Lung (tissue), 12 donors: ENCODE measurements around the gene MYCN. TPM values are rescaled to one million over a fixed set of nuclear protein-coding genes. Genes with fewer than 3 reads are reported as not detected.
"Not testable (repeated sequence)": the region's sequence is repeated elsewhere in the genome, so short reads cannot be mapped to it uniquely, and the experiment has no call there.

Experiments used
- ATAC-seq: fragments of 200-7000 bp; cut with Tn5 transposase; one replicate; pipeline ENCODE4 v1.9.1; 2020; ENCODE audit warnings: moderate number of reproducible peaks; ENCODE audit not compliant: insufficient read depth, low FRiP score
- DNase-seq, 3 donors: peaks; one replicate each; pipeline ENCODE4 v3.0.0-alpha.2; 2013 to 2017
- H3K27ac ChIP-seq, 2 donors: one replicate each; pipeline ENCODE4 v1.5.1; 2013; ENCODE audit warnings: mild to moderate bottlenecking in 2 of 2, moderate library complexity in 2 of 2, control low read depth in 1 of 2, inconsistent platforms in 1 of 2, low read depth in 1 of 2, low read length in 1 of 2
- H3K27me3 ChIP-seq, 3 donors: one replicate each; pipeline ENCODE4 v1.5.1; 2013; ENCODE audit warnings: low read length in 2 of 3; ENCODE audit not compliant: control insufficient read depth in 3 of 3, insufficient read depth in 3 of 3
- H3K36me3 ChIP-seq, 4 donors: one replicate each; pipeline ENCODE4 v1.5.1; 2013; ENCODE audit warnings: low read length in 4 of 4, mild to moderate bottlenecking in 1 of 4, moderate library complexity in 1 of 4; ENCODE audit not compliant: control insufficient read depth in 4 of 4, insufficient read depth in 4 of 4
- H3K4me1 ChIP-seq, 5 donors: one replicate each; pipeline ENCODE4 v1.5.1; 2013; ENCODE audit warnings: low read length in 5 of 5, mild to moderate bottlenecking in 2 of 5, moderate library complexity in 1 of 5; ENCODE audit not compliant: control insufficient read depth in 5 of 5, insufficient read depth in 5 of 5
- H3K4me3 ChIP-seq: one replicate; pipeline ENCODE4 v1.5.1; 2013; ENCODE audit warnings: mild to moderate bottlenecking, control low read depth, moderate library complexity
- H3K9ac ChIP-seq, 2 donors: one replicate each; pipeline ENCODE4 v1.5.1; 2013; ENCODE audit warnings: low read length in 2 of 2, control low read depth in 1 of 2; ENCODE audit not compliant: insufficient read depth in 1 of 2
- H3K9me3 ChIP-seq, 4 donors: one replicate each; pipeline ENCODE4 v1.5.1; 2013; ENCODE audit warnings: low read length in 3 of 4, mild to moderate bottlenecking in 1 of 4, moderate library complexity in 1 of 4; ENCODE audit not compliant: control insufficient read depth in 4 of 4, insufficient read depth in 3 of 4
- CTCF ChIP-seq: IDR thresholded peaks from 2 replicates; pipeline ENCODE4 v1.5.1; 2012; ENCODE audit warnings: mild to moderate bottlenecking; ENCODE audit errors: control extremely low read depth, extremely low read depth
- WGBS, 2 donors: extraction: QIAGEN DNeasy Blood & Tissue Kit; methylation state at CpG; one replicate each; pipeline ENCODE4 v1.1.7; 2013; 5-methylcytosine and 5-hydroxymethylcytosine counted together
- polyA plus RNA-seq, 2 donors: library from polyadenylated mRNA; stranded (reverse); fragments of 200-250 nt; gene quantifications; one replicate each; pipeline ENCODE4 v1.2.1, GENCODE V29; 2013
- total RNA-seq, 2 donors: library from RNA; depleted of rRNA in 1 of 2; stranded (reverse); fragments of >200 nt in 1 of 2; gene quantifications; one replicate each; pipeline ENCODE4 v1.2.1, GENCODE V29; 2014 to 2021
- donor health status: control.
- donor health status: control.
- donor health status: Bipolar disorder and iron deficiency.
- donor health status: healthy.
- donor health status: DM: yes; HTN: yes; CAD: no.

MYCN gene
- total and polyA plus RNA-seq, 4 donors: 0.16 to 5.2 (median 0.36) TPM

- no peak overlapping the region for H3K4me3 ChIP-seq
- H3K4me1 ChIP-seq: peaks cover 0 to 13% (median 4%) of the 10 kb centered on the region in 5 donors
- no peaks in the 10 kb centered on the region for H3K36me3 ChIP-seq
- TF ChIP-seq CTCF: no peak
- no peak overlapping the region for H3K27ac ChIP-seq
- no peak overlapping the region for H3K9ac ChIP-seq
- 94 to 95% methylated on average over 6 of the region's 6 CpGs for WGBS, 2 donors
- ATAC-seq (no peak), DNase-seq (no peak)
- no peaks in the 10 kb centered on the region for H3K27me3 ChIP-seq
- H3K9me3 ChIP-seq: no peaks in the 10 kb centered on the region
Observed at GRCh38 chr2:15949126-15949525, 8.8 kb downstream of the MYCN start.

GRCh38 chr2:15949551-15949950 is 9.2 kb downstream of the MYCN start:
- H3K4me1 ChIP-seq: peaks cover 0 to 9% (median under 1%) of the 10 kb centered on the region in 5 donors
- ATAC-seq (no peak), DNase-seq (no peak)
- no peaks in the 10 kb centered on the region for H3K36me3 ChIP-seq
- no peaks in the 10 kb centered on the region for H3K27me3 ChIP-seq
- no peak overlapping the region for H3K9ac ChIP-seq
- no peak for TF ChIP-seq CTCF
- H3K27ac ChIP-seq: no peak overlapping the region
- H3K4me3 ChIP-seq: no peak overlapping the region
- no peaks in the 10 kb centered on the region for H3K9me3 ChIP-seq
- WGBS, 2 donors: 88 to 94% methylated on average over 5 of the region's 5 CpGs

GRCh38 chr2:15950088-15950952 is 10.0 kb downstream of the MYCN start:
- Histone ChIP-seq H3K9me3 (no peaks in the 10 kb centered on the region), H3K27ac (no peak overlapping the region), H3K4me1 (peaks cover 0 to 7% (median 0%) of the 10 kb centered on the region in 5 donors), H3K36me3 (no peaks in the 10 kb centered on the region), H3K9ac (no peak overlapping the region), H3K4me3 (no peak overlapping the region), H3K27me3 (no peaks in the 10 kb centered on the region)
- no peak for DNase-seq
- no peak for ATAC-seq
- 89% methylated on average over 5 of the region's 5 CpGs for WGBS, 2 donors
- TF ChIP-seq CTCF: no peak

- DNase-seq, H3K9ac ChIP-seq, H3K27me3 ChIP-seq, H3K36me3 ChIP-seq, H3K4me1 ChIP-seq, ATAC-seq, H3K27ac ChIP-seq, H3K4me3 ChIP-seq, H3K9me3 ChIP-seq: not testable (repeated sequence)
- WGBS, 2 donors: 97% methylated on average over 11 of the region's 11 CpGs
Observed at GRCh38 chr2:15951936-15952335, 11.6 kb downstream of the MYCN start.
